ENCODE results near the gene BRIP1.
"Not testable (repeated sequence)": the region's sequence is repeated elsewhere in the genome, so short reads cannot be mapped to it uniquely, and the experiment has no call there.

The BRIP1 gene

DNA sequence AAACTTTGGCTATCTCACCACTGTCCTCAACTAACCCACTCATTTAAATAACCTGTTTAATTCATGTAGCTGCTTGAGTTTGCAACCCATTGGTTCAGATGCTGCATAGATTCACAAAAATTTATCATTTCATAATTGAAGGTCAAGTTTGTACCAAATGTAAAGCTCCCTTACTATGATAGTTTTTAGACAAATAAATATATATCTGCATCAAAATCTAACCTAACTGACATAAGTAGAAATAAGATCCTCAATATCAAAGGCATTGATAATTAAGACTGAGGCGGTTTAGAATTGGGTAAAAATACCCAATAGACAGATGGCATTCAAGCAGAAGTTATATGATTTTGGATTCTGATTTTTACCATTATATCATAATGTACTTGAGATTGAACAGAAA lies 139.4 kb downstream of the BRIP1 start:
- no peak for DNase-seq

DNA sequence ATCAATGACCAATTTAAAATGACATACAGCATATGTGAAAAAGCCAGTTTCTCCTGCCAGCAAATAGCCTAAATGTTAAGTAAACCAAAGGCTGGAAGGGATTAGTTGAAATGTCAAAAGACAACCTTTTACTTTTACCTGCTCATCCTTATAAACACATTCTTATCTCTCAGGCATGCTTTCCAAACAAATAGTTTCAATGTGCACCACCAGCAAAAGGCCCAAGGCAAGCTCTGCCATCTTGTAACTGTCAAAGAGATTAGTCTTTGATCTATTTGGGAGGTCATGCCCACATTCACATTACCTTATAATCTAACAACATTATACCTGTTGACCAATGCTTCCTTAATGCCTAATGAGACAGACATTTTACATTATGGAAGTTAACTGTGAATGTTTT lies 140.1 kb downstream of the BRIP1 start:
- no peak for DNase-seq

DNA sequence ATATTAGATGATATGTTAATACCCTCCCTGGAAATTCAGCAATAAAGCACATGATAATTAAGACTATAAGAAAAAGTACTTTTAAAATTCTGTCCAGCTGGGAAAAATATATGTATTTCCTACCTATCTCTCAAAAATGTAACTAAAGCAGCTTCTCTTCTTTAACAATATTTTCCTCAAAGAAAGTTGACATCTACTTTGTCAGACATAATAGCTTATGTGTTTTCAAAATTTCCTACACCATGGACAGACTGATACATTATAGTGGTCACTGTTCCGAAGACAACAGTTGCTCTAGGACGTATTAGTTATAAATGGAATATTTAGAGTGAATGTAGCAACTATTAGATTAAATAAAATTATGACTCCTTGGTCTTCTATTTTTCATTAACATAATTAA lies 140.9 kb downstream of the BRIP1 start:
- no peak for DNase-seq

DNA sequence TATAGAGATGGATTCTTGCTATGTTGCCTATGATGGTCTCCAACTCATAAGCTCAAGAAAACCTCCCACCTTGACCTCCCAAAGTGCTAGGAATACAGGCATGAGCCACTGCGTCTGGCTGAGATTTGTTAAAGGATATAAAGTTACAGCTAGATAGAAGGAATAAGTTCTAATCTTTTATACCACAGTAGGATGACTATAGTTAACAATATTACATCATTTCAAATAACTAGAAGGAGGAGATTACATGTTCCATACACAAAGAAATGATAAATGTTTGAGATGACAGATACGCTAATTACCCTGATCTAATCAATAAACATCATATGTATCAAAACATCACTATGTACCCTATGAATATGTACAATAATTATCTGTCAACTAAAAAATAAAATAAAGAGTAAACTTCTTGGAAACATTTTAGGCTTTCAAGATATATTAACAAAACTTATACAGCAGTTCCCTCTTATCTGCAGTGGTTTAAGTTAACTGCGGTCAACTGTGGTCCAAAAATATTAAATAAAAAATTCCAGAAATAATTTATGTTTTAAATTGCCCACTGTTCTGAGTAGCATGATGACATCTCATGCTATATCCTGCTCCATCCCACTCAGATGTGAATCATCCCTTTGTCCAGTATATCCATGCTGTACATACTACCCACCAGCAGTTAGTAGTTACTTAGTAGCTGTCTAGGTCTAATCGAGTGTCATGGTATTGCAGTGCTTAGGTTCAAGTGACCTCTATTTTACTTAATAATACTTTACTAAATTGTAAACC lies 143.1 kb downstream of the BRIP1 start:
- no peak for DNase-seq

DNA sequence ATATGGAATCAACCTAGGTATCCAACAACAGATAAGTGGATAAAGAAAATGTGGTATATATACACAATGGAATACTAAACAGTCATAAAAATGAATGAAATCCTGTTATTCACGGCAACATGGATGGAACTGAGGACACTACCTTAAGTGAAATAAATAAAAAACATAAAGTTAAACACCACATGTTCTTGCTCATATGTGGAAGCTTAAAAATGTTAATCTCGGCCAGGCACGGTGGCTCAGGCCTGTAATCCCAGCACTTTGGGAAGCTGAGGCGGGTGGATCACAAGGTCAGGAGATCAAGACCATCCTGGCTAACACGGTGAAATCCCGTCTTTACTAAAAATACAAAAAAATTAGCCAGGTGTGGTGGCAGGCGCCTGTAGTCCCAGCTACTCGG lies 144.1 kb downstream of the BRIP1 start:
- DNase-seq = not testable (repeated sequence)

DNA sequence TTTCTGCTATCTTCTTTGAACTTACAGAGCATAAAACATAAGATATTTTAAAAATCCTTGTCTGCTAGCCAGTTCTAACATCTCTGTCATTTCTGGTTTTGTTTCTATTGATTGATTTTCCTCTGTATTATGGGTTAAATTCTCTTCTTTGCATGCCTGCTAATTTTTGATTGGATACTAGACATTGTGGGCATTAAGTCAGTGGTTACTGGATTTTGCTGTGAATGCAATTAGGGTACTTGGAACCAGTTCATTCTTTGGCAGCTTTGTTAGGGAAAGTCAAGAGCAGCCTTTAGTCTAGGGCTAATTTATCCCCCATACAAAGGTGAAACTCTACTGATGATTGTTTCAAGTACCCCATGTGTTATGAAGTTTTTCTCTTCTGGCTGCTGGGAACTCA lies 145.3 kb downstream of the BRIP1 start:
- DNase-seq = no peak

DNA sequence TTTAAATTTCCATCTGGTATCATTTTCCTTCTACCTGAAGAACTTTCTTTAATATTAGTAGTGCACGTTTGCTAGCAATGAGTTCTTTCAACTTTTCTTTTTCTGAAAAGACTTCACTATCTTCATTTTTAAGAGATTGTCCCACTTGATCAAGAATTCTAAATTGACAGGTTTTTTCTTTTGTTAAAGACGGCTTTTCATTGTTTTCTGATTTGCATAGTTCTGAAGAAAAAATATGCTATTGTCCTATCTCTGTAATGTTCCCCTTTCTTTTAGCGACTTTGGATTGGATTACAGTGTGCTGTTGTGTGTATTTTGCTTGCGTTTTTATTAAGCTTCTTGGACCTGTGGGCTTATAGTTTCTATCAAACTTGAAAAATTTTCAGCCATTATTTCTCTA lies 146.0 kb downstream of the BRIP1 start:
- DNase-seq = no peak

DNA sequence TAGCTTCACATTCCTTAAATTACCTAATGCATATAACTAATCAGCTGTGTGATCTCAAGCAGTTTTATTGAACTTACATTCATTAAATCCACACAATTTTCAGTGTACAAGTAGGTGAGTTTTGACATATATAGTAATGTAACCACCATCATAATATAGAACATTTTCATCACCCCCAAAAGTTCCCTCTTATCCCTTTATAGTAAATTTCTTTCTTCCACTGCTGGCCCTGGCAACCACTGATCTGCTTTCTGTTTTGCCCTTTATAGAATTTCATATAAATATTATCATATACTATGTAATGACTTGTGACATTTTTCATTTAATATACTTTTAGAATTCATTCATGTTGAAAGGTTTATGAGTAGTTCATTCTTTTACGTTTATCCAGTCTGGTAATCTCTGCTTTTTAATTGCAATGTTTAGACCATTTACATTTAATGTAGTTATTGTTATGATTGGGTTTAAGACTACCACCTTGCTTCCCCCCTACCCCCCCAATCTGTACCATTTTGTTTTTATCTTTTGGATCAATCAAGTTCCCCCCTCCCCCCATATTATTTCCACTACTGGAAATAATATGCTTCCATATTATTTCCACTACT lies 147.0 kb downstream of the BRIP1 start:
- no peak for DNase-seq

DNA sequence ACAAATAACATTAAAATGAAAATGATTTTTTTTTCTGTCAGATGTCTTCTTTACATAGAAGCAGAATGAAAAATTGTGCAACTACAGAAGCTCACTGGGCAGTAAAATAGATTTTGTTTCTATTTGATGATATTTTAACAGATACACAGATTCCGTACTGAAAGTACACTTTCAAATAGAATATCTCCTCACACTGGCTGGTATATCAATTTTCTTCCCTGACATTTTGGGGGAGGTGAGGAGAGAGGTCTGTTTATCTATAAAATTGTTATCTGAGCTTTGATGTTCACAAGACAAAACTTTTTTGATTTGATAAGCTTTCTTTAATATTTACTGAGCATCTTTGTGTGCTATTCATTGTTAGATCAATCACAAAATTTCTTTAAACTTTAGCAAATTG lies 148.0 kb downstream of the BRIP1 start:
- no peak for DNase-seq

DNA sequence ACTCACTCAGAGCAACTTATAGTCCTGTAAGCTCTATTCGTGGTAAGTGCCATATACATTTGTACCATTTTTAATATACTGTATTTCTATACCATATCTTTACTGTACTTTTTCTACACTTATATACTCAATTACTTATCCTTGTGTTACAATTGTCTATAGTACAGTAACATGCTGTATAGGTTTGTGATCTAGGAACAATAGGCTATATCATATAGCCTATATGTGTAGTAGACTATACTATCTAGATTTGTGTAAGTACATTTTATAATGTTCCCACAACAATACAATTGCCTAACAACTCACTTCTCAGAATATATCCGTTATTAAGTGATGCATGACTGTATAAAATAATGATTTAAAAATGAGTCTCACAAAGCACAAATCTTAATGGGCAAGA lies 149.0 kb downstream of the BRIP1 start:
- DNase-seq = no peak

DNA sequence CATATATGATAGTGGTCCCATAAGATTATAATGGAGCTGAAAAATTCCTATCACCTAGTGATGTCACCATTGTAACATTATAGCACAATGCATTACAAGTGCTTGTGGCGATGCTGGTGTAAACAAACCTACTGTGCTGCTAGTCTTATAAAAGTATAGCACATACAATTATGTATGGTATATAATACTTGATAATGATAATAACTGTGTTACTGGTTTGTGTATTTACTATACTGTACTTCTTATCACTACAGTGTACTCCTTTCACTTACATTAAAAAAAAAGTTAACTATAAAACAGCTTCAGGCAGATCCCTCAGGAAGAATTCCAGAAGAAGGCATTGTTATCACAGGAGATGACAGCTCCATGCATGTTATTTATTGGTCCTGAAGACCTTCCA lies 150.3 kb downstream of the BRIP1 start:
- no peak for DNase-seq

DNA sequence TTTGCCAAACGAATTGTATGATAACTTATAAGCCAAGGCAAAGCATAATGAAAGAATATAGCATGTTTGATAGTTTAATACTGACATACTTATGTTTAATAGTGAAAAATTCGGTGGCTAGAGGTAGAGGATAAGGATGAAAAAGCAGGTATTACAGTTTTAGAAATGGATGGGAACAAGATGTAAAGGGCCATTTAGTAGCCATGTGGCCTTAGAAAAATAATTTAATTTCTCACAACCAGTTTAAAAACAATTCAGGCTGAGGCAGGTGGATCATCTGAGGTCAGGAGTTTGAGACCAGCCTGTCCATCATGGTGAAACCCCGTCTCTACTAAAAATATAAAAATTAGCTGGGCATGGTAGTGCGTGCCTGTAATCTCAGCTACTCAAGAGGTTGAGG lies 152.8 kb downstream of the BRIP1 start:
- no peak for DNase-seq

DNA sequence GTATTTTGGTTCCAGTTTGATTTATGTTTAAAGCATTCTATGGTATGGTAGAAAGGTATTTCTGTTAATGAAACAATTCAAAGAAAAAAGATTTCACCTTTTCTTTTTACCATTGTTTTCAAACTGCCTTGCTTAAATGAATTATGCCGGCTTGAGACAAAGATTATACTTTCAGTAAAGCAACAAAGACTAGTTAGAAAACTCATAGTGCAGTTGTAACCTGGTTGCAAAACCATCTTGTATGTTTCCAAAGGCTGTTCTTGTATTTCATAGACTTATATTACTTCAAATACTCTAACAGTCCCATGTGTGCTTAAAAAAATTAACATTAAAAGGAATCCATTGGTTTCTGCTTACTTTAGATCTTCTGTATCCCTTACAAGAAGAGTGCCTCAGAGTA lies 153.8 kb downstream of the BRIP1 start:
- DNase-seq = no peak

DNA sequence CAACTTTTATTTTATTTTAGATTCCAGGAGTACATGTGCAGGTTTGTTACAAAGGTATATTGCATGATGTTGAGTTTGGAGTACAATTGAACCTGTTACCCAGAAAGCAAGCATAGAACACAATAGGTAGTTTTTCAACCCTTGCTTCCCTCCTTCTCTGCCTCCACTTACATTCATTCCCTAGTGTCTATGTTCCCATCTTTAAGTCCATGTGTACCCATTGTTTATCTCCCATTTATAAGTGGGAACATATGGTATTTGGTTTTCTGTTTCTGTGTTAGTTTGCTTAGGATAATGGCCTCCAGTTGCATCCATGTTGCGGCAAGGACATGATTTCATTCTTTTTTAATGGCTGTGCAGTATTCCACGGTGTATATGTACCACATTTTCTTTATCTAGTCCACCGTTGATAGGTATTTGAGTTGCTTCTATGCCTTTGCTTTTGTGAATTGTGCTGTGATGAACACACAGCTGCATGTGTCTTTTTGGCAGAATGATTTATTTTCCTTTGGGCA lies 158.3 kb downstream of the BRIP1 start:
- no peak for DNase-seq

DNA sequence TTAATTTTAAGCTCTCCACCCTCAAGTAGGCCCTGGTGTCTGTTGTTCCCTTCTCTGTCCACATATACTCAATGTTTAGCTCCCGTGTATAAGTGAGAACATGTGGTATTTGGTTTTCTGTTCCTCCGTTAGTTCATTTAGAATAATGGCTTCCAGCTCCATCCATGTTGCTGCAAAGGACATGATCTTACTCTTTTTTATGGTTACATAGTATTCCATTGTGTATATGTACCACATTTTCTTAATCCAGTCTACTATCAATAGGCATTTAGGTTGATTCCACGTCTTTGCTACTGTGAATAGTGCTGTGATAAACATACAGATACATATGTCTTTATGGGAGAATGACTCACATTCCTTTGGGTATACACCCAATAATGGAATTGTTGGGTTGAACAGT lies 160.9 kb downstream of the BRIP1 start:
- no peak for DNase-seq

DNA sequence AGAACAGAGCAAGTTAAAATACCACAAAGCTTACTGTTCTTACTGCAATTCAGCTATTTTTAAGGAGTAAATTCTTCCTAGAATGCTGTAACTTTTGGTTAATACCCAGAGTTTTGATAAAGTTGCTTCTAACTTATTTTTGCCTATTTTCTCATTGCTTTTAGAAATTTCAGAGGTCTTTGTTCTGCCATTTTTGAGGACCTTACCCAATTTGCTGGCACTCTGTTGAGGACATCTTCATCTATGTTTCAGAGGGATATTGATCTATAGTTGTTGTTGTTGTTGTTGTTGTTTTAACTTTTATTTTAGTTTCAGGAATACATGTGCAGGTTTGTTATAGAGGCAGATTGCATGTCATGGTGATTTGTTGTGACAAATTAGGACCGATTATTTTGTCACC lies 161.3 kb downstream of the BRIP1 start:
- DNase-seq = no peak

DNA sequence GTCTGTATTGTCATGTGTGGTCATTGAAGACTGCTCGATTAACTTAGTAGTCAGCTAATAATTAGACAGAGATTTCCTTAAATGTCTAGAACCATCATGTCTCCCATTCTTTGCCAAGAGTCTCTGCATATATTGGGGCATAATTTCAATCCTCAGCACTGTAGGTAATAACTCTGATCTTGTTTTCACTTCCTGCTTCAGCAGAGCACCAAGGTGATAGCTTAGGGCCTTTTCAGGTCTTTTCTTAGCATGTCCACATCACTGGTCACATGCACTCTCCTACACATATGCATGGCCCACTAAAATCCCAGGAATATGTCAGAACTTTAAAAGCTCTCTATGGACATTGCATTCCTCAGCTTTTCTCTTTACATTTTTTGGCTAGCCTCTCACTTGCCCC lies 162.0 kb downstream of the BRIP1 start:
- no peak for DNase-seq

DNA sequence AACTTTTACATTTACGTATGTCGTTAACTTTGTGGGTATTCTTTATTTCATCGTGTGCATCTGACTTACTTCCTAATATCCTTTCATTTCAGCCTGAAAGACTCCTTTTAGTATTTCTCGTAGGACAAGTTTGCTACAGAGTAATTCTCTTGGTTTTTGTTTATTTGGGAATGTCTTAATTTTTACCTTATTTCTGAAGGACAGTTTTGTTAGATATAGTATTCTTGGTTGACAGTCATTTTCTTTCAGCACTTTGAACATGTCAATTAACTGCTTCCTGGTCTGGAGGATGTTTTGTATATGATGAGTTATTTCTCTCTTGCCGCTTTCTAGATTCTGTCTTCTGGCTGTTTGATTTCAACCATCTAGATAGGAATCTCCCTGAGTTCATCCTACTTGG lies 163.1 kb downstream of the BRIP1 start:
- DNase-seq = no peak

DNA sequence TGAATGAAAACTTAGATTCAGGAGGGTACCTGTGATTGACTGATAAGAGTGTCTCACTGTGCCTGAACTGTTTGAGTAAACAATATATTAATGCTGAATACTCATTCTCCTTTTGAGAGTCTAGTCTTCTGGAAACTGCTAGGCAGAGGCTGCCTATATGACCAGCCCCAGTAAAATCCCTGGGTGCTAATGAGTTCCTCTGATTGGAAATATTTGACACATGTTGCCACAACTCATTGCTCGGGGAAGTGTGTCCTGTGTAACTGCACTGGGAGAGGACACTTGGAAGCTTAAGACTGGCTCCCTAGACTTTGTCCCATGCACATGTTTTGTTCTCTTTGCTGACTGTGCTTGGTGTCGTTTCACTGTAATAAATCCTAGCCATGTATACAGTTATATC lies 163.6 kb downstream of the BRIP1 start:
- DNase-seq = no peak

DNA sequence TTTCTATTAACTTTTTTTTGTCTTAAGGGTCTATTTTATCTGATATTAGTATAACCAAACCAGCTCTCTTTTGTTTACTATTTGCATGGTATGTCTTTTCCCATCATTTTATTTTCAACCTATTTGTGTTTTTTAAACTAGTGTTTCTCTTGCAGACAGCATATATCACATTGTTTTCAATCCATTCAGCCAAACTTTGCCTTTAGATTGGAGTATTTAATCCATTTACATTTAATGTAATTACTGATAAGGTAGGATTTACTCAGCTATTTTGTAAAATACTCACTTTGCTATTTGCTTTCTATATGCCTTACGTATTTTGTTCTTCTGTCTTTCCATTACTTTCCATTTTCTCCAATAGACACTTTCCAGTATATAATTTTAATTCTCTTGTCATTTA lies 164.3 kb downstream of the BRIP1 start:
- no peak for DNase-seq

DNA sequence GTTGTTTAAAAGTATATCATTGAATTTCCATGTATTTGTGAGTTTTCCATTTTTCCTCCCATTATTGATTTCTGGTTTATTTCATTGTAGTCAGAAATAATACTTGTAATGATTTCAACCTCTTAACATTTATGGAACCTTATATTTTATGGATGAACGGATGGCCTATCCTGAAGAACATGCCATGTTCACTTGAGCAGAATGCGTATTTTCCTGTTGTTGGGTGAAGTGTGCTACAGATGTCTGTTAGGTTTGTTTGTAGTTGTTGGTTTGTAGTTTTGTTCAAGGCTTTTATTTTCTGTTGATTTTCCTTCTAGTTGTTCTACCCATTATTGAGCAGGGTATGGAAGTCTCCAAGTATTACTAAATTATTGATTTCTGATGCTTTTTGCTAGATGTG lies 165.1 kb downstream of the BRIP1 start:
- DNase-seq = no peak

DNA sequence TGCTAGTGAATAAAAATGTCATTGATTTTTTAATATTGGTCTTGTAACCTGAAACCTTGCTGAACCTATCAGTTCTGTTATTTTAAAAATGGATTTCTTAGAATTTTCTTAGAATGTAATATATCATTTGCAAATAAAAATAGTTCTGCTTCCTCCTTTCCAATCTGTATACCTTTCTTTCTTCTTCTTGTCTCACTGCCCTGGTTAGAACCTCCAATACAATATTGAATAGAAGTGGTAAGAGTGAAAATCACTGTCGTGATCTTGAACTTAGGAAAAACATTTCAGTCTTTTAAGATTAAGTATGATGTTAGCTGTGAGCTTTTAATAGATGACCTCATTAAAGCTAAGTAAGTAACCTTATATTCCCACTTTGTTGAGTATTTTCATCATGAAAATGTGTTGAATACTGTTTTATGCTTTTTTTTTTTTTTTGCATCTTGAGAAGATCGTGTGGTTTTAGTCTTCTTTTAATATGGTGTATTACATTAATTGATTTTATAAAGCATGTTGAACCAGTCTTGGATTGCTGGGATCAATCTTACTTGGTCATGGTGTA lies 167.5 kb downstream of the BRIP1 start:
- no peak for DNase-seq

DNA sequence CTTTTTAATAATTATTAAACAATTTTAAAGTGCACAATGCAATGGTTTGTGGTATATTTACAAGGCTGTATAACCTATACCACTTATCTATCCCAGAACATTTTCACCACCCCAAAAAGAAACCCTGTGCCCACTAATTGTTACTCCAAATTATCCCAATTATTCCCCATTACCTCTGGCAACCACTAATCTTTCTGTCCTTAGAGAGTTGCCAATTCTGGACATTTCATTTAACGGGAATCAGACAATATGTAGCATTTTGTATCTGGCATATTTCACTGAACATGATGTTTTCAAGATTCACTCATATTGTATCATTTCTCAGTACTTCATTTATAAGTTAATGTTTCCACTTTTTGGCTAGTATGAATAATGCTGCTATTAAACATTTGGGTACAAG lies 169.2 kb downstream of the BRIP1 start:
- DNase-seq = no peak

DNA sequence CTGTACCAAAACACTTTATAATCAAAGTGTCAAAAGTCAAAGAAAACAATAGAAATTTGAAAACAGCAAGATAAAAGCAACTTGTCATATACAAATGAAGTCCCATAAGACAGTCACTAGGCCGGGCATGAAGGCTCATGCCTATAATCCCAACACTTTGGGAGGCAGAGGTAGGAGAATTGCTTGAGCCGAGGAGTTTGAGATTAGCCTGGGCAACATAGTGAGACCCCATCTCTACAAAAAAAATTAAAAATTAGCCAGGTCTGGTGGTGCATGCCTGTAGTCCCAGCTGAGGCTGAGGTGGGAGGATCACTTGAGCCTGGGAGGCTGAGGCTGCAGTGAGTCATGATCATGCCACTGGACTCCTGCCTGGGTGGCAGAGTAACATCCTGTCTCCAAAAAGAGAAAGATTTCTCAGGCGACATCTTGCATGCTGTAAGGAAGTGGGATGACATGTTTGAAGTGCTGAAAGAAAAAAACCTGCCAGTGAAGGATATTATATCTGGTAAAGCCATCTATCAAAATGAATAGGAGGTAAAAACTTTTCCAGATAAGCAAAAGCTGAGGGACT lies 173.6 kb downstream of the BRIP1 start:
- no peak for DNase-seq

Data from activated CD4-positive, alpha-beta T cell treated with anti-CD3 and anti-CD28 coated beads, Interleukin-10, Interleukin-2, amounts not matched to agents 100 ng/mL and 50 ng/mL, durations not matched to agents 16 hours and 8 hours (primary cell).